Loucy (cell line): ENCODE results near the gene DOCK10.

Source experiments
- H2AFZ ChIP-seq: fragments of 200-600 bp; sonication (generic); 2 replicates; pipeline ENCODE4 v1.6.0; 2016; ENCODE audit warnings: antibody characterized with exemption, mild to moderate bottlenecking, low read length, moderate library complexity
- H3F3A ChIP-seq: fragments of 200-600 bp; 2 replicates; pipeline ENCODE4 v1.6.0; 2016; ENCODE audit warnings: antibody characterized with exemption, low read depth, mild to moderate bottlenecking
- H3K27me3 ChIP-seq: fragments of 200-600 bp; sonication (generic); 2 replicates; pipeline ENCODE4 v1.6.1; 2014; ENCODE audit warnings: low read length, mild to moderate bottlenecking; ENCODE audit not compliant: insufficient read depth, poor library complexity, severe bottlenecking
- H3K36me3 ChIP-seq: fragments of 200-600 bp; sonication (generic); 2 replicates; pipeline ENCODE4 v1.6.1; 2016; ENCODE audit warnings: low read length; ENCODE audit not compliant: insufficient read depth
- H3K4me1 ChIP-seq: fragments of 200-600 bp; sonication (generic); 2 replicates; pipeline ENCODE4 v1.5.1; 2014; ENCODE audit warnings: low read length, mild to moderate bottlenecking; ENCODE audit not compliant: insufficient read depth, poor library complexity, severe bottlenecking
- H3K4me2 ChIP-seq: fragments of 200-600 bp; sonication (generic); 2 replicates; pipeline ENCODE4 v1.6.0; 2014; ENCODE audit warnings: antibody characterized with exemption, low read length, low read depth, mild to moderate bottlenecking; ENCODE audit not compliant: poor library complexity, severe bottlenecking
- H3K4me3 ChIP-seq: fragments of 200-600 bp; sonication (generic); 2 replicates; pipeline ENCODE4 v1.5.1; 2014; ENCODE audit warnings: low read length, mild to moderate bottlenecking, mixed read lengths; ENCODE audit not compliant: poor library complexity, severe bottlenecking
- H3K79me2 ChIP-seq: fragments of 200-600 bp; sonication (generic); 2 replicates; pipeline ENCODE4 v1.6.1; 2014; ENCODE audit warnings: low read length; ENCODE audit not compliant: insufficient read depth
- H3K9ac ChIP-seq: fragments of 200-600 bp; sonication (generic); 2 replicates; pipeline ENCODE4 v1.6.0; 2014; ENCODE audit warnings: mild to moderate bottlenecking, low read depth, low read length, moderate library complexity; ENCODE audit not compliant: poor library complexity, severe bottlenecking
- H3K9me2 ChIP-seq: fragments of 200-600 bp; sonication (generic); replicated peaks from 2 replicates; pipeline ENCODE4 v1.6.1; 2016; ENCODE audit warnings: low read depth, low read length, mixed read lengths
- H3K9me3 ChIP-seq: fragments of 200-600 bp; sonication (generic); 2 replicates; pipeline ENCODE4 v1.6.1; 2014; ENCODE audit warnings: mild to moderate bottlenecking, antibody characterized with exemption, low read length, low read depth; ENCODE audit not compliant: insufficient read depth
- H4K20me1 ChIP-seq: fragments of 200-600 bp; sonication (generic); 2 replicates; pipeline ENCODE4 v1.6.0; 2014; ENCODE audit warnings: antibody characterized with exemption, low read length, mild to moderate bottlenecking; ENCODE audit not compliant: insufficient read depth, poor library complexity, severe bottlenecking
- CTCF ChIP-seq: fragments of 200-600 bp; sonication (generic); conservative IDR thresholded peaks from 2 replicates; pipeline ENCODE4 v1.5.1; 2014; ENCODE audit warnings: mild to moderate bottlenecking, antibody characterized with exemption, low read length
- EZH2phosphoT487 ChIP-seq: fragments of 200-600 bp; IDR thresholded peaks from 2 replicates; pipeline ENCODE4 v1.6.1; 2018; ENCODE audit warnings: antibody characterized with exemption, mild to moderate bottlenecking, moderate library complexity, borderline replicate concordance

DOCK10 gene

DNA sequence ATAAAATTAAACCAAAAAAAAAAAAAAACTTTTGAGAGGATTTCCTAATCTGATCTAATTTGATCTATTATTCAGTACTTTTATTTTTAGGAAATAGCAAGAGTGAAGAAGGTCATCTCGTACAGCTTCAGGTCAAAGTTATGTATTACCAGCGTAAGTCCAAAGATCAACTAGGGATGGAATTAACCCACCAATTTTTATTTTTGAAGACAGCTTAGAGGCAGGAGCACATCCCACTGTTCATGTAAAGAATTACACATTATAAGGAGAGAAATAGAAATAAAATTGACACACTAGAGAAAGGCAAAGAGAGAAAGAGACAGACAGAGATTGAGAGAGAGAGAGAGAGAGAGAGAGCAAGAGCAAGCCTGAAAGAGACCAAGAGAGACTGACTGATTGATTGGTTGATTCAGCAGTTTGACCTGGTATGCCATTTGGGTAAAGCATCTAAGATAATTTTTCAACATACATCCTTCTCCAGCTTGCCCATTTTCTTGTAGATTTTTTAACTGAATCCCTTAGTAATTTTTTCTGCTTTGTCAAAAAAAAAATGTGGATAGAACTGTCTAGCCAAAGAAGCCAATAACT, 25.1 kb downstream of the DOCK10 start:
- Histone ChIP-seq H3K4me2 (no peak overlapping the region), H3K9ac (no peak overlapping the region), H3K9me2 (no peaks in the 10 kb centered on the region), H3F3A (no peaks in the 10 kb centered on the region), H3K36me3 (no peaks in the 10 kb centered on the region), H3K79me2 (peaks cover 37% of the 10 kb centered on the region; the same call in 1 of the 2 replicates), H2AFZ (no peak overlapping the region), H4K20me1 (no peaks in the 10 kb centered on the region), H3K27me3 (no peaks in the 10 kb centered on the region), H3K9me3 (no peaks in the 10 kb centered on the region), H3K4me1 (peaks cover 30% of the 10 kb centered on the region), H3K4me3 (no peak overlapping the region)
- TF ChIP-seq EZH2phosphoT487 (no peak), CTCF (no peak; the same call in 1 of the 2 replicates)

DNA sequence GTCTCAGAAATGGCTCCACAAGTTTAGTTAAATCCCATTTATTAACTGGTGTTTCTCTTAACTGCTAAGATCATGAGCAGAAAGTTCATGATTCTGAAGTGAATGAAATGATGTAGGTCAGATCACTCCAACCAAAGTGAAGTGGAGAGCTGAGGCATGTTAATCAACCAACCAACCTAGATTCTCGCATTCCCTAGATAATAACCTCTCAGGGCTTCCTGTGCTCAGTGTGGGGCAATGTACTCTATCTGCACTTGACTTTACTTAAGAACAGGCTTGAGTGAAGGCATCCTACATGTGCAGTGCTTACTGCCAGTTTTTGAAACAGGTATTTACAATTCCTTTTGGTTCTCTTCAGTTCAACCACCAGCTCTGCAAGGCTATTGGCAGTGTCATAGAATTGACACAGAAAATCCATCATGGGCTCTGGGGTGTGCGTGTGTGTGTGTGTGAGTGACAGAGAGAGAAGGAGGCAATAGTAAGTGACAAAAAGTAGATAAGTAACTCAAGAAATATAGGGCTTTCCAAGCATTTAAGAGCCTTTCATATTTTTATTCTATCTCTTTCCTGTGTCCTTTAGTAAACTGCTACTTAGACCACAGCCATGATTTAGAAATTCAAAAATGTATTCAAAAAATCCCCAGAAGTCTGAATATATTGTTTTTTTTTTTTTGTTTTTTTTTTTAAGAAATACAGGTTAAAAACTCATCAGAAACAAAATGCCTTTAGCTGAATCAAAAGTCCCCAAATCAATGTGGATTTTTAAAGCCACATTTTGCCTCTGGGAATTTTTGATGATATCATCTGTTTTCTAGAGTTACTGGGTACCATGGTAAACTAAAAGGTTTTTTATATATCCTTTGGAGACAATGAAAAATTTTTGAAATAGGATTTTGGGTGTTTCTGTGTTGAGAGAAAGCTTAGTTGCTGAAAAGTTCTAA, 28.6 kb downstream of the DOCK10 start:
- Histone ChIP-seq H3K4me2 (no peak overlapping the region), H3K9ac (no peak overlapping the region), H3K4me3 (no peak overlapping the region), H3K79me2 (peaks cover 16% of the 10 kb centered on the region; the same call in 1 of the 2 replicates), H3K4me1 (peaks cover 19% of the 10 kb centered on the region), H3F3A (no peaks in the 10 kb centered on the region), H2AFZ (no peak overlapping the region), H3K27me3 (no peaks in the 10 kb centered on the region), H3K9me3 (no peaks in the 10 kb centered on the region), H3K36me3 (no peaks in the 10 kb centered on the region), H4K20me1 (peaks cover 2% of the 10 kb centered on the region), H3K9me2 (no peaks in the 10 kb centered on the region)
- TF ChIP-seq EZH2phosphoT487 (no peak), CTCF (no peak)

DNA sequence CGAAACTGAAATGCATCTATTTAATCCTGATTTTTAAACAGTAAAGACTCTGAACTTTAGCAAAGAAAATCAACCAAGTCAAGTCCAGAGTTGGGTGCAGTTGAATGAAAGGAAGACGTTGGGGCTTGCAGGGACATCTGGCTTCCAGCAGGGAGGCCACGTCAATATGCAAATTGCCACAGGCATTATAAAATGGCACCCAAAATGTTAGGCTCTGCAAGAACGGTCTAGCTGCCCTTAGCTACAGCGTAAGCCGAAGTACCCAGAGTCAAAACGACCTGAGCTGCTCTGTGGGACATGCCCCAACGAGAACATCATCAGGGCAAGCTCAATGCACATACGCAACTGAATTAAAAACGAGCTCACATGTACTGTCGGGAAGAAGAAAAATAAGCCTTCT, 30.7 kb downstream of the DOCK10 start:
- H4K20me1 ChIP-seq: peaks cover 3% of the 10 kb centered on the region
- H3K9ac ChIP-seq: no peak overlapping the region
- H3K9me3 ChIP-seq: no peaks in the 10 kb centered on the region
- no peaks in the 10 kb centered on the region for H3F3A ChIP-seq
- H3K79me2 ChIP-seq: peaks cover 20% of the 10 kb centered on the region; the same call in 1 of the 2 replicates
- no peaks in the 10 kb centered on the region for H3K27me3 ChIP-seq
- no peak for TF ChIP-seq EZH2phosphoT487
- no peak for TF ChIP-seq CTCF
- H2AFZ ChIP-seq: no peak overlapping the region
- peaks cover 40% of the 10 kb centered on the region for H3K4me1 ChIP-seq
- H3K36me3 ChIP-seq: no peaks in the 10 kb centered on the region
- H3K4me3 ChIP-seq: no peak overlapping the region
- no peaks in the 10 kb centered on the region for H3K9me2 ChIP-seq
- no peak overlapping the region for H3K4me2 ChIP-seq
